Gastroesophageal sphincter (tissue), 3 donors: Measurements from ENCODE around the gene UBQLNL.

Source experiments
- EP300 ChIP-seq: sonication (generic); formaldehyde crosslinking; IDR thresholded peaks from one replicate; pipeline ENCODE4 v1.6.1; 2017; ENCODE audit warnings: antibody characterized with exemption, mild to moderate bottlenecking
- POLR2A ChIP-seq, 2 donors: fragments of 450-650 bp; IDR thresholded peaks; one replicate each; pipeline ENCODE4 v1.6.1; 2017; ENCODE audit warnings: antibody characterized with exemption in 2 of 2, mild to moderate bottlenecking in 2 of 2, moderate library complexity in 1 of 2
- POLR2AphosphoS5 ChIP-seq: sonication (generic); formaldehyde crosslinking; IDR thresholded peaks from one replicate; pipeline ENCODE4 v1.6.1; 2017; ENCODE audit warnings: antibody characterized with exemption
- TF ChIP-seq, protein P1 (sequence below), 4 experiments: fragments of 200-600 bp in 2 of 4; fragments of 450-650 bp in 2 of 4; sonication (generic) in 1 of 4; IDR thresholded peaks; one replicate each; pipeline ENCODE4 v1.5.1; 2017 to 2019; ENCODE audit warnings: antibody characterized with exemption in 4 of 4, mild to moderate bottlenecking in 2 of 4, moderate library complexity in 2 of 4

DNA sequence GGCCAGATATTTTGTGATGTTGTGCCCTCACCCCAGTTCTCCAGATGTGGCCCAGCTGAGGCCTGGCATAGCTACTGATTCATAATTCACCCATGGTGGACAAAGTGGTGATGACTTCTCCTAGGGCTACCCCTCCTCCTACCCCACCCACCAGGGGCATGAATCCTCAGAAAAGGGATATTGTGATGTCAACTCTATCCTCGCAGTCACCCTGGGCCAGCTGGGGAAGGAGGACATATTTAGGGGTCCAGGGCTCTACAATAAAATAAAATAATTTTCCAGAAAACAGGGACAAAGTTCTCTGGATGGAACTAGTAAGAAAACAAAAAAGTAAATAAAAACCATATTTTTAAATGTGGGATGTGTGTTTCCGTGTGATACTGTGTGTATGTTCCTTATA lies at the start of gene UBQLNL:
- TF ChIP-seq, protein P1, sequence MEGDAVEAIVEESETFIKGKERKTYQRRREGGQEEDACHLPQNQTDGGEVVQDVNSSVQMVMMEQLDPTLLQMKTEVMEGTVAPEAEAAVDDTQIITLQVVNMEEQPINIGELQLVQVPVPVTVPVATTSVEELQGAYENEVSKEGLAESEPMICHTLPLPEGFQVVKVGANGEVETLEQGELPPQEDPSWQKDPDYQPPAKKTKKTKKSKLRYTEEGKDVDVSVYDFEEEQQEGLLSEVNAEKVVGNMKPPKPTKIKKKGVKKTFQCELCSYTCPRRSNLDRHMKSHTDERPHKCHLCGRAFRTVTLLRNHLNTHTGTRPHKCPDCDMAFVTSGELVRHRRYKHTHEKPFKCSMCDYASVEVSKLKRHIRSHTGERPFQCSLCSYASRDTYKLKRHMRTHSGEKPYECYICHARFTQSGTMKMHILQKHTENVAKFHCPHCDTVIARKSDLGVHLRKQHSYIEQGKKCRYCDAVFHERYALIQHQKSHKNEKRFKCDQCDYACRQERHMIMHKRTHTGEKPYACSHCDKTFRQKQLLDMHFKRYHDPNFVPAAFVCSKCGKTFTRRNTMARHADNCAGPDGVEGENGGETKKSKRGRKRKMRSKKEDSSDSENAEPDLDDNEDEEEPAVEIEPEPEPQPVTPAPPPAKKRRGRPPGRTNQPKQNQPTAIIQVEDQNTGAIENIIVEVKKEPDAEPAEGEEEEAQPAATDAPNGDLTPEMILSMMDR (IDR thresholded peaks at IDR 0.05) = no peak
- TF ChIP-seq POLR2A (IDR thresholded peaks at IDR 0.05) (no peak), POLR2AphosphoS5 (no peak), EP300 (no peak)
